Spleen (tissue), 11 donors: Measurements from ENCODE around the gene LMBR1. TPM values are rescaled to one million over a fixed set of nuclear protein-coding genes. Genes with fewer than 3 reads are reported as not detected.

Source experiments
- DNase-seq: peaks from one replicate; pipeline ENCODE4 v3.0.0-alpha.2; 2020
- H3K27ac ChIP-seq, 8 donors: fragments of 200-600 bp; sonication (generic) in 7 of 8; 1 replicate in 4 of 8; 2 replicates in 4 of 8; pipeline versions ENCODE4 v1.5.0 to v1.8.0; 2016 to 2021; ENCODE audit warnings: inconsistent platforms in 4 of 8, mild to moderate bottlenecking in 4 of 8, moderate library complexity in 1 of 8
- H3K27me3 ChIP-seq, 7 donors: fragments of 200-600 bp; sonication (generic) in 6 of 7; replicated peaks in 1 of 7; 1 replicate in 4 of 7; 2 replicates in 3 of 7; pipeline versions ENCODE4 v1.5.0 to v1.8.0; 2016 to 2021; ENCODE audit warnings: inconsistent platforms in 3 of 7, mild to moderate bottlenecking in 1 of 7
- H3K36me3 ChIP-seq, 6 donors: fragments of 200-600 bp; sonication (generic) in 5 of 6; 1 replicate in 4 of 6; 2 replicates in 2 of 6; pipeline versions ENCODE4 v1.5.0 to v1.8.0; 2016 to 2021; ENCODE audit warnings: inconsistent platforms in 2 of 6
- H3K4me1 ChIP-seq, 6 donors: fragments of 200-600 bp; sonication (generic) in 5 of 6; 1 replicate in 3 of 6; 2 replicates in 3 of 6; pipeline versions ENCODE4 v1.5.0 to v1.8.0; 2016 to 2021; ENCODE audit warnings: inconsistent platforms in 3 of 6
- H3K4me3 ChIP-seq, 8 donors: fragments of 200-600 bp; sonication (generic) in 7 of 8; 1 replicate in 4 of 8; 2 replicates in 4 of 8; pipeline versions ENCODE4 v1.5.0 to v1.8.0; 2016 to 2021; ENCODE audit warnings: inconsistent platforms in 4 of 8, mild to moderate bottlenecking in 4 of 8, moderate library complexity in 2 of 8
- H3K9me3 ChIP-seq, 8 donors: fragments of 200-600 bp; sonication (generic) in 7 of 8; 1 replicate in 4 of 8; 2 replicates in 4 of 8; pipeline versions ENCODE4 v1.5.0 to v1.8.0; 2016 to 2021; ENCODE audit warnings: inconsistent platforms in 4 of 8
- POLR2A ChIP-seq, 3 donors: fragments of 450-650 bp; IDR thresholded peaks; one replicate each; pipeline ENCODE4 v1.5.1; 2017; ENCODE audit warnings: antibody characterized with exemption in 3 of 3, mild to moderate bottlenecking in 1 of 3
- POLR2AphosphoS5 ChIP-seq, 3 donors: sonication (generic); formaldehyde crosslinking; IDR thresholded peaks; one replicate each; pipeline ENCODE4 v1.5.1; 2017; ENCODE audit warnings: antibody characterized with exemption in 3 of 3
- WGBS, 5 donors: extraction: QIAGEN DNeasy Blood & Tissue Kit in 3 of 5; methylation state at CpG; one replicate each; pipeline versions ENCODE4 v1.1.5 to v1.1.7; 2013 to 2018; 5-methylcytosine and 5-hydroxymethylcytosine counted together
- intact Hi-C: fragments of 100-400 bp; cut with DNase I; formaldehyde crosslinking; loops from one replicate; pipeline ENCODE4 v1.15.0; 2023; ENCODE audit warnings: low total_unique reads
- polyA plus RNA-seq, 3 donors: library from polyadenylated mRNA; stranded (reverse); fragments of 200-250 nt; gene quantifications; one replicate each; pipeline ENCODE4 v1.2.1, GENCODE V29; 2013
- total RNA-seq, 7 donors: library from RNA; depleted of rRNA in 3 of 7; stranded (reverse); fragments of >200 nt in 3 of 7; fragmentation: NEBNext Ultra II Directional in 4 of 7; extraction: Animal tissue kit (Norgen Biotek cat#: 25700) in 4 of 7; gene quantifications; one replicate each; pipeline versions ENCODE4 v1.1.0 to v1.2.1, GENCODE V29; 2016 to 2021
- TF ChIP-seq, protein P1 (sequence below), 11 experiments: fragments of 200-600 bp in 7 of 11; fragments of 450-650 bp in 4 of 11; sonication (generic) in 4 of 11; IDR thresholded peaks in 8 of 11; conservative IDR thresholded peaks in 3 of 11; 1 replicate in 7 of 11; 2 replicates in 4 of 11; pipeline versions ENCODE4 v1.4.0 to v1.8.0; 2016 to 2021; ENCODE audit warnings: antibody characterized with exemption in 11 of 11, inconsistent platforms in 4 of 11, mild to moderate bottlenecking in 1 of 11
- donor health status: healthy with polysubstance abuse.
- donor health status: DM: no; HTN: no; CAD: no; lungs with moderate emphysema.
- donor health status: DM: no; HTN: no; CAD: no.
- donor health status: Bipolar disorder and iron deficiency.
- donor health status: healthy.
- donor health status: DM: no; HTN: no; CAD: no.
- donor health status: DM: yes; HTN: yes; CAD: no.

The LMBR1 gene
- total and polyA plus RNA-seq, 10 donors = 4.8 to 88.3 (median 63.7) TPM

DNA sequence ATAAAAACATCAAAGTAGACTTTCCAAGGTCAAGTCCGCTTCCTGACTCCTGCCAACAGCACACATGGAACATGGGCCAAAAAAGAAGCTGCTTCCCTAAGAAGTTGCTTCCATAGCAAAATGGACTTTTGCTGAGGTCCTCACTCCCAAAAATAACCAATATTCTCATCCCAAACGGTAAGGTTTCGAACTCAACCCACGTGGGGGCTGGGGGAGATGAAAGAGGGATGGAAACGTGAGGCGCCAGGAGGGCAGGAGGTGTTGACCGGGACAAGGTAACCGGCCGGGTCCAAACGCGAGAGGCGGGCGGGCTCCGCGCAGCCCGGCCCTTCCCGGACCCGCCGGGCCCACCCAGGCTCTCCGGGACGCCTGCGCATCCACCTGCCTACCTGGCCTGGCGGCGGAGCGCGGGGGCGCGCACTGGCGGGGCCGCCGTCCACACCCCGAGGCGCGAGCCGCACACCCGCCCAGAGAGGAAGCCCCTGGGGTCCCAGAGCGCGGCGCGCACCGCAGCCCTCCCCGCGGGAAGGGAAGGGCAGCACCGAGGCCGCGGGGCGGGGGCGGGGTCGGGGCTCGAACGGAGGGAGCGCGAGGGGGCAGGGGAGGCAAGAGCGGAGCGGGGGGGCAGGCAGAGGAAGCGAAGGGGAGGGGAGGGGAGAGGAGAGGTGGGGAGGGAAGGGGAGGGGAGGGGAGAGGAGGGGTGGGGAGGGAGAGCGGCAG lies 742 bp downstream of the LMBR1 start:
- intact Hi-C loops = no loop called here
- H3K4me1 ChIP-seq = peaks cover 3 to 67% (median 37%) of the 10 kb centered on the region in 6 donors
- TF ChIP-seq POLR2A (IDR thresholded peaks at IDR 0.05) = no peak
- TF ChIP-seq, protein P1, sequence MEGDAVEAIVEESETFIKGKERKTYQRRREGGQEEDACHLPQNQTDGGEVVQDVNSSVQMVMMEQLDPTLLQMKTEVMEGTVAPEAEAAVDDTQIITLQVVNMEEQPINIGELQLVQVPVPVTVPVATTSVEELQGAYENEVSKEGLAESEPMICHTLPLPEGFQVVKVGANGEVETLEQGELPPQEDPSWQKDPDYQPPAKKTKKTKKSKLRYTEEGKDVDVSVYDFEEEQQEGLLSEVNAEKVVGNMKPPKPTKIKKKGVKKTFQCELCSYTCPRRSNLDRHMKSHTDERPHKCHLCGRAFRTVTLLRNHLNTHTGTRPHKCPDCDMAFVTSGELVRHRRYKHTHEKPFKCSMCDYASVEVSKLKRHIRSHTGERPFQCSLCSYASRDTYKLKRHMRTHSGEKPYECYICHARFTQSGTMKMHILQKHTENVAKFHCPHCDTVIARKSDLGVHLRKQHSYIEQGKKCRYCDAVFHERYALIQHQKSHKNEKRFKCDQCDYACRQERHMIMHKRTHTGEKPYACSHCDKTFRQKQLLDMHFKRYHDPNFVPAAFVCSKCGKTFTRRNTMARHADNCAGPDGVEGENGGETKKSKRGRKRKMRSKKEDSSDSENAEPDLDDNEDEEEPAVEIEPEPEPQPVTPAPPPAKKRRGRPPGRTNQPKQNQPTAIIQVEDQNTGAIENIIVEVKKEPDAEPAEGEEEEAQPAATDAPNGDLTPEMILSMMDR (IDR thresholded peaks at IDR 0.05 in 8 of 11, conservative IDR thresholded peaks at IDR 0.05 in 3 of 11) = no peak
- TF ChIP-seq POLR2AphosphoS5 (IDR thresholded peaks at IDR 0.05) = no peak
- WGBS, 5 donors = 2 to 11% (median 3%) methylated on average over 7 to 55 of the region's 57 CpGs
- no peaks in the 10 kb centered on the region for H3K9me3 ChIP-seq
- peak overlapping the region; percentile 70 to 89 (median 79) for H3K4me3 ChIP-seq
- no peaks in the 10 kb centered on the region for H3K27me3 ChIP-seq
- DNase-seq = peak; percentile 95
- peaks cover 0 to 10% (median 0%) of the 10 kb centered on the region in 6 donors for H3K36me3 ChIP-seq
- H3K27ac ChIP-seq = peak overlapping the region; percentile 93 to 99 (median 96)

DNA sequence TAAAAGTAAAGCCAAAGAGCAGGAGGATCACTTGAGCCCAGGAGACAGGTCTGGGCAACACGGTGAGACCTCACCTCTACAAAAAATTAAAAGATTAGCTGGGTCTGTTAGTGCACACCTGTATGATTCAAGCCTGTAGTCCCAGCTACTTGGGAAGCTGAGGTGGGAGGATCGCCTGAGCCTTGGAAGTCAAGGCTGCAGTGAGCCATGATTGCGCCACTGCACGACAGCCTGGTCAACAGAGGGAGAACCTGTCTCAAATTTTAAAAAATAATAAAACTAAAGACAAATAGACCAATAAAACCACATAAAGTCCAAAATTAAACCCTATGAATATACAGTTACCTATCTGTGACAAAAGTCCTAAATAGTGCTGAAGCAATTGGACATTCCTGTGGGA lies 3.2 kb downstream of the LMBR1 start:
- Histone ChIP-seq H3K4me3 (no peak overlapping the region), H3K4me1 (peaks cover under 1 to 42% (median 24%) of the 10 kb centered on the region in 6 donors), H3K27ac (no peak overlapping the region), H3K9me3 (no peaks in the 10 kb centered on the region), H3K36me3 (peaks cover 0 to 20% (median 0%) of the 10 kb centered on the region in 6 donors), H3K27me3 (no peaks in the 10 kb centered on the region)
- 82 to 96% (median 90%) methylated on average over 4 of the region's 4 CpGs for WGBS, 5 donors
- intact Hi-C loops = no loop called here
- TF ChIP-seq, protein P1 (IDR thresholded peaks at IDR 0.05 in 8 of 11, conservative IDR thresholded peaks at IDR 0.05 in 3 of 11) = no peak
- TF ChIP-seq POLR2AphosphoS5 (IDR thresholded peaks at IDR 0.05) = no peak
- TF ChIP-seq POLR2A (IDR thresholded peaks at IDR 0.05) = no peak
- DNase-seq = no peak

- intact Hi-C loops = no loop called here
- no peak for DNase-seq
- Histone ChIP-seq H3K4me1 (peaks cover 0 to 38% (median 20%) of the 10 kb centered on the region in 6 donors), H3K27ac (no peak overlapping the region), H3K4me3 (no peak overlapping the region), H3K27me3 (no peaks in the 10 kb centered on the region), H3K36me3 (peaks cover 0 to 20% (median 0%) of the 10 kb centered on the region in 6 donors), H3K9me3 (no peaks in the 10 kb centered on the region)
- WGBS, 5 donors = 47 to 78% (median 72%) methylated on average over 1 of the region's 1 CpG
- TF ChIP-seq POLR2A (IDR thresholded peaks at IDR 0.05) = no peak
- TF ChIP-seq, protein P1 (IDR thresholded peaks at IDR 0.05 in 8 of 11, conservative IDR thresholded peaks at IDR 0.05 in 3 of 11) = no peak
- no peak for TF ChIP-seq POLR2AphosphoS5 (IDR thresholded peaks at IDR 0.05)
Observed at GRCh38 chr7:156889089-156889488, 3.9 kb downstream of the LMBR1 start.

- intact Hi-C loops = no loop called here
- no peak overlapping the region for H3K27ac ChIP-seq
- H3K4me3 ChIP-seq = no peak overlapping the region
- DNase-seq = no peak
- H3K4me1 ChIP-seq = peaks cover 0 to 30% (median 4%) of the 10 kb centered on the region in 6 donors
- H3K9me3 ChIP-seq = no peaks in the 10 kb centered on the region
- TF ChIP-seq POLR2AphosphoS5 (IDR thresholded peaks at IDR 0.05) = no peak
- TF ChIP-seq POLR2A (IDR thresholded peaks at IDR 0.05) = no peak
- TF ChIP-seq, protein P1 (IDR thresholded peaks at IDR 0.05 in 8 of 11, conservative IDR thresholded peaks at IDR 0.05 in 3 of 11) = no peak
- H3K27me3 ChIP-seq = no peaks in the 10 kb centered on the region
- 92 to 96% (median 95%) methylated on average over 6 of the region's 6 CpGs for WGBS, 5 donors
- peaks cover 0 to 25% (median 0%) of the 10 kb centered on the region in 6 donors for H3K36me3 ChIP-seq
Observed at GRCh38 chr7:156886020-156886795, 6.8 kb downstream of the LMBR1 start.
